Esophagus squamous epithelium (tissue), 4 donors: ENCODE data around the gene PLXND1.

Source experiments
- CTCF ChIP-seq, 6 experiments: fragments of 450-650 bp in 4 of 6; fragments of 200-600 bp in 2 of 6; sonication (generic) in 2 of 6; IDR thresholded peaks; one replicate each; pipeline ENCODE4 v1.5.1; 2016 to 2019; ENCODE audit warnings: antibody characterized with exemption in 6 of 6, mild to moderate bottlenecking in 4 of 6, moderate library complexity in 4 of 6
- POLR2A ChIP-seq, 4 donors: fragments of 450-650 bp; IDR thresholded peaks; one replicate each; pipeline ENCODE4 v1.6.1; 2017; ENCODE audit warnings: antibody characterized with exemption in 4 of 4, mild to moderate bottlenecking in 4 of 4, moderate library complexity in 3 of 4

DNA sequence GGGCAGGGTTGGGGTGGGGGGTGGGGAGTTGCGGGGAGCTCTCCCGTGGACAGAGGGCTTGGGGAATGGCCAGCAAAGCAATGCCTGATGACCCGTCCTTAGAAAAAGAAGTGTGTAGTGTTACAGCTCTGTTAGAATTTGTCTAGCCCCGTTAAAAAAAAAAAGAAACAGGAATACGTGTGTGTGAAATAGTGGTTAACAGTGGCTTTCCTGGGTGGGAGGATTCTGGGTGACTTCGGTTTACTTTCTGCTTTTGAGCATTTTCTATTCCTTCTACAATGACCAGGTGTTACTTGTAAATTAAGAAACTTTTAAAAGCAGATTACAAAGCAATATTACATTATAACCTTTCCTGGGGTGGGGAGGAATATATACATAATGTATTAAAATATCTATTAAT lies 38.5 kb downstream of the PLXND1 start:
- TF ChIP-seq CTCF (IDR thresholded peaks at IDR 0.05), result no peak
- no peak for TF ChIP-seq POLR2A (IDR thresholded peaks at IDR 0.05)
